Osteoblast (primary cell): ENCODE measurements around the gene HOXA3. TPM values are rescaled to one million over a fixed set of nuclear protein-coding genes. Genes with fewer than 3 reads are reported as not detected.

Experiments
- DNase-seq: peaks from one replicate; pipeline ENCODE4 v3.0.0; 2011; ENCODE audit warnings: low spot score, mixed read lengths; ENCODE audit not compliant: insufficient read length; ENCODE audit errors: missing footprints
- H2AFZ ChIP-seq: 2 replicates; pipeline ENCODE4 v1.6.0; 2011; ENCODE audit warnings: mild to moderate bottlenecking, low read length
- H3K27ac ChIP-seq: 2 replicates; pipeline ENCODE4 v1.5.1; 2011; ENCODE audit warnings: mild to moderate bottlenecking, low read depth, low read length, moderate library complexity
- H3K27me3 ChIP-seq: 2 replicates; pipeline ENCODE4 v1.6.0; 2012; ENCODE audit warnings: mild to moderate bottlenecking, control low read depth, inconsistent platforms, low read length, moderate library complexity; ENCODE audit not compliant: insufficient read depth
- H3K36me3 ChIP-seq: 2 replicates; pipeline ENCODE4 v1.5.1; 2011; ENCODE audit warnings: mild to moderate bottlenecking, low read length, control low read depth, moderate library complexity; ENCODE audit not compliant: insufficient read depth
- H3K4me1 ChIP-seq: 2 replicates; pipeline ENCODE4 v1.5.1; 2011; ENCODE audit warnings: mild to moderate bottlenecking, low read length, control low read depth, moderate library complexity; ENCODE audit not compliant: insufficient read depth
- H3K4me2 ChIP-seq: 2 replicates; pipeline ENCODE4 v1.6.0; 2011; ENCODE audit warnings: mild to moderate bottlenecking, low read length; ENCODE audit not compliant: insufficient read depth
- H3K4me3 ChIP-seq: fragments of 200-600 bp; sonication (generic); 3 replicates; pipeline ENCODE4 v1.5.1; 2012; ENCODE audit warnings: mild to moderate bottlenecking, low read length, inconsistent platforms; ENCODE audit not compliant: insufficient read depth
- H3K79me2 ChIP-seq: 2 replicates; pipeline ENCODE4 v1.6.0; 2012; ENCODE audit warnings: mild to moderate bottlenecking, low read length, control low read depth, inconsistent platforms; ENCODE audit not compliant: insufficient read depth
- H3K9me3 ChIP-seq: 2 replicates; pipeline ENCODE4 v1.5.1; 2011; ENCODE audit warnings: low read depth, low read length, control low read depth
- H4K20me1 ChIP-seq: 2 replicates; pipeline ENCODE4 v1.6.0; 2012; ENCODE audit warnings: mild to moderate bottlenecking, low read length, control low read depth; ENCODE audit not compliant: insufficient read depth
- total RNA-seq: library from RNA; depleted of rRNA; stranded (reverse); fragments of >200 nt; gene quantifications from 2 replicates; pipeline ENCODE4 v1.2.3, GENCODE V29; 2012
- TF ChIP-seq, protein P1 (sequence below): IDR thresholded peaks from 2 replicates; pipeline ENCODE4 v1.5.1; 2011; ENCODE audit warnings: mild to moderate bottlenecking, low read depth, low read length, moderate library complexity; ENCODE audit errors: extremely low read depth

Gene HOXA3
- total RNA-seq, 1 donor: 4.0 TPM

DNA sequence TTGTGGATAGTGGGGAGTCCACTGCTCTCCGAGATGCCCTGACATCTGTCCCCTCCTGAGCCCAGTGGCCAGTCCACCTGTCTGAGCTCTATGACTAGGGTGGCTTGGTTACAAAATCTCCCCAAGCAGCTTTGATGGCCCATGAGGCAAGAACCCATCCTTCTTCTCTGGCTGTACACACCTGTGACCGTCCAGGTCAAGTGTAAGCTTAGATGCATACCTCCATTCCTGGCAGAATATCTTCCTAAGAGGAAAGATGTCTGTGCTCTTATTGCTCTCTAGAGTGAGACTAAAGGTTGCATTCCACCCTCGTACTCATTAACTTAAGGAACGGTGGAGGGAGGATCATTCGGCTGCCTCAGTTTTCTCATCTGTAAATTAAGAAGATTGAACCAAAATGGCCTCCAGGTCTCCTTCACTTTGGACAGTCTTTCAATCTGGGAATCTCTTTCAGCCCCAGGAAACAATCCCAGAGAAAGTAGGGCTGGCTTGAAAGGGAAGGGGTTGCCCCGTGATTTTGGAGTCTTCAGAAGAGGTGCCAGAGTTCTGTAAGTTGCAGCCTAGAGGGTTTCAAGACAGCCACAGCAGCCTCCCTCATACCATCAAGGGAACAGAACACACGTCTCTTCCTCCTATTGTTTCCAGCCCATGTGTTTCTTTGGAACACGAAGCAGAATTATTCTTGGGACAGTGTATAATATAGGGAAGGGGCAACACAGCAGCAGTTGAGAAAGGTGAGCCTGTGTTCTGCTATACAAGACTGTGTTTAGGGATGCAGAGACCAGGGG, 27.3 kb downstream of the HOXA3 start:
- Histone ChIP-seq H3K27ac (no peak overlapping the region), H2AFZ (no peak overlapping the region), H3K27me3 (no peaks in the 10 kb centered on the region), H3K9me3 (no peaks in the 10 kb centered on the region), H3K4me3 (no peak overlapping the region), H3K4me2 (no peak overlapping the region), H3K4me1 (peaks cover 4% of the 10 kb centered on the region), H4K20me1 (peaks cover 4% of the 10 kb centered on the region), H3K36me3 (peaks cover 9% of the 10 kb centered on the region), H3K79me2 (peaks cover 12% of the 10 kb centered on the region)
- TF ChIP-seq, protein P1, sequence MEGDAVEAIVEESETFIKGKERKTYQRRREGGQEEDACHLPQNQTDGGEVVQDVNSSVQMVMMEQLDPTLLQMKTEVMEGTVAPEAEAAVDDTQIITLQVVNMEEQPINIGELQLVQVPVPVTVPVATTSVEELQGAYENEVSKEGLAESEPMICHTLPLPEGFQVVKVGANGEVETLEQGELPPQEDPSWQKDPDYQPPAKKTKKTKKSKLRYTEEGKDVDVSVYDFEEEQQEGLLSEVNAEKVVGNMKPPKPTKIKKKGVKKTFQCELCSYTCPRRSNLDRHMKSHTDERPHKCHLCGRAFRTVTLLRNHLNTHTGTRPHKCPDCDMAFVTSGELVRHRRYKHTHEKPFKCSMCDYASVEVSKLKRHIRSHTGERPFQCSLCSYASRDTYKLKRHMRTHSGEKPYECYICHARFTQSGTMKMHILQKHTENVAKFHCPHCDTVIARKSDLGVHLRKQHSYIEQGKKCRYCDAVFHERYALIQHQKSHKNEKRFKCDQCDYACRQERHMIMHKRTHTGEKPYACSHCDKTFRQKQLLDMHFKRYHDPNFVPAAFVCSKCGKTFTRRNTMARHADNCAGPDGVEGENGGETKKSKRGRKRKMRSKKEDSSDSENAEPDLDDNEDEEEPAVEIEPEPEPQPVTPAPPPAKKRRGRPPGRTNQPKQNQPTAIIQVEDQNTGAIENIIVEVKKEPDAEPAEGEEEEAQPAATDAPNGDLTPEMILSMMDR: no peak
- DNase-seq: no peak

DNA sequence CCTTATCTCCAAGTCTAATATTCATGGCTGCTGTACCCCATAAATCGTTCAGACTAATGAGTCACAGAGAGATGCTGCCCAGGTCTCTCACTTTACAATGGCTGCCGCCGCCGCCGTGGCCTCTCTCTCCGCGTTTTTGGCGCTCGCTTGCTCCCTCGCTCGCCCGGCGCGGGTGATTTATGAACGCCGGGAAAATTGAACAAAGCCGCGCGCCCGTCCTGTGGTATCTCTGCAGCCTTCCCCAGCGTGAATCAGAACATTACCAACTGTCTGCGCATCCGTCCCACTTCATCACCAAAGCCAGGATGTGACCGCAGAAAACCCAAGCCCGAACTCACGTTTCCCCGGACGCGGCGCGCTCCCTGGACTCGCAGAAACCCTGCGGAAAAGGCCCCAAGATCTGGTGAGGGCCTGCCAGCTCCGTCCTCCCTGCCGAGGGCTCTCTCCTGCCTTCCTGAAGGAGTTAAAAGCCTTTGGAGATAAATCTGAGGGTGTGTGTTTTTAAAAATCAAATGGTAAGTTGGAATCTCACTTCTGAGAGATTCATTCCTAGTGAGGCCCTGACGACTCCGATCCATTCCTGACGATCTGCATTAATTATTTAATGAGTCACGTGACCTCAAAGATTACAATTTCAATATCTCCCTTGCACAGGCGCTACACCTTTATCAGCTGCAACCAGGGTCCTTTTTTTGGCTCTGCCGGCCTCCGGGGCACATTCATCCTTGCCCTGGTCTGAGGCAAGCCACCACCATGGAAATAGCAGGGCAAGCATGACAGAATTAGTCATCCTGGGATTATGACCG, 28.1 kb downstream of the HOXA3 start:
- Histone ChIP-seq H3K9me3 (no peaks in the 10 kb centered on the region), H3K27me3 (no peaks in the 10 kb centered on the region), H3K79me2 (peaks cover 5% of the 10 kb centered on the region), H3K27ac (no peak overlapping the region), H3K4me1 (no peaks in the 10 kb centered on the region), H3K4me3 (no peak overlapping the region), H3K4me2 (no peak overlapping the region), H2AFZ (no peak overlapping the region), H3K36me3 (peaks cover 11% of the 10 kb centered on the region), H4K20me1 (peaks cover 6% of the 10 kb centered on the region)
- peak; percentile 57 for DNase-seq
- TF ChIP-seq, protein P1: no peak

DNA sequence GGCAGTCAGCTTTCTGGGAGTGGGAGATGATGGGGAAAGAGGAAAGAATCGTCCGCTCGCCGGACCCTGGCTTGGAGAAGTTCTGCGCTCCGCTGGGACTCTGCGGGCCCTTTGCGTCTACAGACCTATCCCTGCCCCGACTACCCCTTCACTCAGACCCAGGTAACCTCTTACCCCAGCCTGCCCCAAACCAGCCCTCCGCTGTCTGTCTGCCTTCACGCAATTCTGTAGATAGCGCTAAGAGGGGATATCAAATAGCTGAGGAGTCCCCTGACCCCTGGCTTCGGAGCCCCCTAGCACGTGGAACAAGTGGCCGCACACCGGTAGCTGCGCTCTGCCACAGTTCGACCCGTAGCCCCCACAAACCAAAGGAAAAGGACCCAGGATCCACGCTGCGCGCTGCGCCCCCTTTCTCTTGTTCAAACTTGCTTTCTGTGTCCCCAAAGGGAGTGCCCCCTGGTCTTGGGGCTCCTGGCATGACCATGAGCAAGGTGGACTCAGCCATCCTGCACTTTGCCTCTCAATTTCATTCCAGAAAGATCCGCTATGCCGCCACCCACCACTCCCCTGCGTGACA, 28.8 kb downstream of the HOXA3 start:
- Histone ChIP-seq H3K27ac (no peak overlapping the region), H3K36me3 (peaks cover 13% of the 10 kb centered on the region), H3K9me3 (no peaks in the 10 kb centered on the region), H4K20me1 (peaks cover 6% of the 10 kb centered on the region), H3K4me2 (no peak overlapping the region), H3K27me3 (no peaks in the 10 kb centered on the region), H3K4me3 (no peak overlapping the region), H3K4me1 (no peaks in the 10 kb centered on the region), H2AFZ (no peak overlapping the region), H3K79me2 (no peaks in the 10 kb centered on the region)
- TF ChIP-seq, protein P1: no peak
- peak; percentile 75 for DNase-seq

DNA sequence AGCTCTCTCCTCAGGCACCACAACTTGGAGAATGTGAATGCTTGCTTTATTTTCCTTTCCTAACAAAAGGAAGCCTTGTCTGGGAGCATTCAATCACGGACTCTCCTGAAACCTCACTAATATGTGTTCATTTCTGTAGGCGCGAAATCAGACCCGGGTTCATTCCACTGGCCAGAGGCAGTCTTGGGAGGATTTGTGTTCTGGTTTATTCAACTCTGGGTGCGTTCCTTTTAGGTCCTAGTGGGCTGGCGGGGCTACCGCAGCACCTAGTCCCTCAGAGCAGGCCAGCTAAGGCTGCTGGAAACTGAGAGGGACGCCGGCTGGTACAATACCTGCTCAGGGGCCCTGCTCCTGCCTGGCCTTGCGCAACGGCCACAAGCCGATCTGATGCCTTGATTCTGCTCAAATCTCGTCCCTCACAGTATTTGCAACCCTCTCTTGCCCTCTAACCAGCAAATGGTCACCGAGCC, 29.3 kb downstream of the HOXA3 start:
- H3K4me1 ChIP-seq: no peaks in the 10 kb centered on the region
- peaks cover 13% of the 10 kb centered on the region for H3K36me3 ChIP-seq
- H3K27me3 ChIP-seq: no peaks in the 10 kb centered on the region
- H2AFZ ChIP-seq: no peak overlapping the region
- H4K20me1 ChIP-seq: peaks cover 6% of the 10 kb centered on the region
- H3K9me3 ChIP-seq: no peaks in the 10 kb centered on the region
- no peaks in the 10 kb centered on the region for H3K79me2 ChIP-seq
- no peak overlapping the region for H3K27ac ChIP-seq
- peak; percentile 34 for DNase-seq
- no peak overlapping the region for H3K4me2 ChIP-seq
- H3K4me3 ChIP-seq: no peak overlapping the region
- TF ChIP-seq, protein P1: no peak
